ENCODE measurements around the gene EHBP1. TPM values are rescaled to one million over a fixed set of nuclear protein-coding genes. Genes with fewer than 3 reads are reported as not detected.

EHBP1 gene
- total and polyA plus RNA-seq, 4 experiments from 2014 or later = 9.2 to 31.9 (median 21.0) TPM

- ChIA-PET CTCF (ENCODE audit: partially characterized antibody) (interaction anchor here (0.7 kb wide), 1 partner anchor 132 kb away, joined by 3 read pairs; no protein-coding TSS in a partner anchor), POLR2A (ENCODE audit: partially characterized antibody) (no interaction called here)
- H3K4me1 ChIP-seq (ENCODE audit: insufficient read depth, low read length) = peaks cover 50% of the 10 kb centered on the region
- Mint-ChIP-seq H3K9me3 (peaks cover 0 to 18% (median 8%) of the 10 kb centered on the region in 8 donors), H3K4me3 (peak overlapping the region in 7 of 8 donors; percentile 26 to 84 (median 61)), H3K27me3 (peaks cover 54 to 65% of the 10 kb centered on the region in 2 donors), H3K36me3 (no peaks in the 10 kb centered on the region), H3K4me1 (peaks cover 33 to 65% (median 50%) of the 10 kb centered on the region in 4 donors), H3K27ac (peak overlapping the region in 1 of 7 donors; percentile 65)
- intact Hi-C loops (cut with micrococcal nuclease) = no loop called here
- H3K4me3 ChIP-seq (ENCODE audit: low read length in 2 of 2) = no peak overlapping the region
- DNase-seq = no peak
- peaks cover 40% of the 10 kb centered on the region for H3K27me3 ChIP-seq (ENCODE audit: insufficient read depth, low read length)
- H3K36me3 ChIP-seq (ENCODE audit: insufficient read depth, low read length) = no peaks in the 10 kb centered on the region
- no peaks in the 10 kb centered on the region for H3K9me3 ChIP-seq (ENCODE audit: control insufficient read depth in 1 of 2, low read length in 2 of 2)
- H3K27ac ChIP-seq (ENCODE audit: low read depth, low read length) = no peak overlapping the region
These were observed 352.0 kb downstream of the EHBP1 start for GRCh38 chr2:63057249-63058143.

DNA sequence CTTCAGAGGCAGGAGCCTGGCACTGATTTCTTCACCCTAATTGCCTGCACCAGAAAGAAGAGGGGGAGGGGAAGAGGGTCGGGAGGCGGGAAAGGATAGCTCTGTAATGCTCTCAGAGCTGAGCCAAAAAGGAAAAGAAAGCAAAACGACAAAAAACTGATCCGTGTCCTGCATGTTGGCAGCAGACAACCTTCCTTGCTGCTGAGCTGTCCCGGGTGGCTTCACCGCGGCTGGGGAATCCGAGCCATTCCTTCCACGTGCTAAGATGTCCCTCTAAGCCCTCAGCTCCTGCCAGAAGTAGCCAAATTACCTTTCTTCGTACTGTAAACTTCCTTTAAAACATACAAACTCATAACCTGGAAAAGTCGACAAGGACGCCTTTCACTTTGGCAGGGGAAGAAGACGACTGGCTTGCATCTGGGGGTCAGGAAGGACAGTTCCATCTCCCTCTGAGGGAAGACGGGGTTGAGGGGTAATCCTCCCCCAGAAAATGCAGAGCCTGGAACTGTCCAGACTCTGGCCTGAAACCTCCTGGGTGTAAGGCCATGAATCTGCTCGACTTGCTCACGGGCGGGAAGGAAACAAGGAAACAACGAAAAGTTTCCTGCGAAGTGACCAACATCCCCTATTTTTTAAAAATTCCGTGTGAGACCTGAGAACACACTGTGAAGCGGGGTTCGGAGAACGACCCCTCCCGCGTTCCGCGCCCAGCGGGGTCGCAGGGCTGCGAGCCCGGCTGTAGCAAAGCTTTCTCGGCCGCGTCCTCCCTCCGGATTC is 352.8 kb downstream of the EHBP1 start:
- H3K27me3 Mint-ChIP-seq = peaks cover 53 to 61% of the 10 kb centered on the region in 2 donors
- no peak overlapping the region for H3K27ac Mint-ChIP-seq
- Histone ChIP-seq H3K4me1 (ENCODE audit: insufficient read depth, low read length) (peaks cover 49% of the 10 kb centered on the region), H3K9me3 (ENCODE audit: control insufficient read depth in 1 of 2, low read length in 2 of 2) (no peaks in the 10 kb centered on the region), H3K27ac (ENCODE audit: low read depth, low read length) (no peak overlapping the region), H3K27me3 (ENCODE audit: insufficient read depth, low read length) (peaks cover 44% of the 10 kb centered on the region), H3K4me3 (ENCODE audit: low read length in 2 of 2) (no peak overlapping the region), H3K36me3 (ENCODE audit: insufficient read depth, low read length) (no peaks in the 10 kb centered on the region)
- peaks cover 0 to 18% (median 10%) of the 10 kb centered on the region in 8 donors for H3K9me3 Mint-ChIP-seq
- ChIA-PET POLR2A (ENCODE audit: partially characterized antibody) (no interaction called here), CTCF (ENCODE audit: partially characterized antibody) (interaction anchor here (0.7 kb wide), 1 partner anchor 131 kb away, joined by 3 read pairs; no protein-coding TSS in a partner anchor)
- peak in 1 of 5 donors; percentile 36 for DNase-seq
- peak overlapping the region; percentile 18 to 84 (median 67) for H3K4me3 Mint-ChIP-seq
- H3K4me1 Mint-ChIP-seq = peaks cover 33 to 58% (median 46%) of the 10 kb centered on the region in 4 donors
- no peaks in the 10 kb centered on the region for H3K36me3 Mint-ChIP-seq
- intact Hi-C loops (cut with micrococcal nuclease) = no loop called here

- Histone ChIP-seq H3K27me3 (ENCODE audit: insufficient read depth, low read length) (peaks cover 44% of the 10 kb centered on the region), H3K9me3 (ENCODE audit: control insufficient read depth in 1 of 2, low read length in 2 of 2) (no peaks in the 10 kb centered on the region), H3K4me1 (ENCODE audit: insufficient read depth, low read length) (peaks cover 40% of the 10 kb centered on the region), H3K4me3 (ENCODE audit: low read length in 2 of 2) (no peak overlapping the region), H3K36me3 (ENCODE audit: insufficient read depth, low read length) (no peaks in the 10 kb centered on the region), H3K27ac (ENCODE audit: low read depth, low read length) (no peak overlapping the region)
- ChIA-PET POLR2A (ENCODE audit: partially characterized antibody) (no interaction called here), CTCF (ENCODE audit: partially characterized antibody) (no interaction called here)
- intact Hi-C loops (cut with micrococcal nuclease) = no loop called here
- no peak for DNase-seq
- Mint-ChIP-seq H3K36me3 (no peaks in the 10 kb centered on the region), H3K9me3 (peaks cover 0 to 18% (median 13%) of the 10 kb centered on the region in 8 donors), H3K27ac (no peak overlapping the region), H3K4me3 (peak overlapping the region in 5 of 8 donors; percentile 12 to 84 (median 73)), H3K27me3 (peaks cover 56 to 63% of the 10 kb centered on the region in 2 donors), H3K4me1 (peaks cover 30 to 50% (median 40%) of the 10 kb centered on the region in 4 donors)
These were observed 353.6 kb downstream of the EHBP1 start for GRCh38 chr2:63058921-63059792.

GRCh38 chr2:63059793-63060471 is 354.4 kb downstream of the EHBP1 start:
- Mint-ChIP-seq H3K4me3 (peak overlapping the region in 7 of 8 donors; percentile 7 to 78 (median 59)), H3K27ac (peak overlapping the region in 1 of 7 donors; percentile 19), H3K36me3 (no peaks in the 10 kb centered on the region), H3K9me3 (peaks cover 0 to 18% (median 12%) of the 10 kb centered on the region in 8 donors), H3K4me1 (peaks cover 26 to 42% (median 34%) of the 10 kb centered on the region in 4 donors), H3K27me3 (peaks cover 54 to 60% of the 10 kb centered on the region in 2 donors)
- intact Hi-C loops (cut with micrococcal nuclease) = no loop called here
- no peak overlapping the region for H3K27ac ChIP-seq (ENCODE audit: low read depth, low read length)
- no peaks in the 10 kb centered on the region for H3K36me3 ChIP-seq (ENCODE audit: insufficient read depth, low read length)
- H3K27me3 ChIP-seq (ENCODE audit: insufficient read depth, low read length) = peaks cover 36% of the 10 kb centered on the region
- CTCF ChIA-PET (ENCODE audit: partially characterized antibody) = no interaction called here
- DNase-seq = no peak
- POLR2A ChIA-PET (ENCODE audit: partially characterized antibody) = no interaction called here
- H3K9me3 ChIP-seq (ENCODE audit: control insufficient read depth in 1 of 2, low read length in 2 of 2) = no peaks in the 10 kb centered on the region
- H3K4me1 ChIP-seq (ENCODE audit: insufficient read depth, low read length) = peaks cover 35% of the 10 kb centered on the region
- no peak overlapping the region for H3K4me3 ChIP-seq (ENCODE audit: low read length in 2 of 2)

GRCh38 chr2:63060472-63060991 is 355.0 kb downstream of the EHBP1 start:
- peaks cover 0 to 18% (median 12%) of the 10 kb centered on the region in 8 donors for H3K9me3 Mint-ChIP-seq
- H3K36me3 Mint-ChIP-seq = no peaks in the 10 kb centered on the region
- H3K4me1 Mint-ChIP-seq = peaks cover 25 to 38% (median 32%) of the 10 kb centered on the region in 4 donors
- Histone ChIP-seq H3K27me3 (ENCODE audit: insufficient read depth, low read length) (peaks cover 31% of the 10 kb centered on the region), H3K36me3 (ENCODE audit: insufficient read depth, low read length) (no peaks in the 10 kb centered on the region), H3K4me1 (ENCODE audit: insufficient read depth, low read length) (peaks cover 29% of the 10 kb centered on the region), H3K9me3 (ENCODE audit: control insufficient read depth in 1 of 2, low read length in 2 of 2) (no peaks in the 10 kb centered on the region), H3K4me3 (ENCODE audit: low read length in 2 of 2) (no peak overlapping the region), H3K27ac (ENCODE audit: low read depth, low read length) (no peak overlapping the region)
- peak overlapping the region in 4 of 8 donors; percentile 7 to 78 (median 60) for H3K4me3 Mint-ChIP-seq
- peaks cover 54 to 58% of the 10 kb centered on the region in 2 donors for H3K27me3 Mint-ChIP-seq
- no peak for DNase-seq
- ChIA-PET CTCF (ENCODE audit: partially characterized antibody) (no interaction called here), POLR2A (ENCODE audit: partially characterized antibody) (no interaction called here)
- H3K27ac Mint-ChIP-seq = no peak overlapping the region
- intact Hi-C loops (cut with micrococcal nuclease) = no loop called here

GRCh38 chr2:63064197-63064596 is 358.7 kb downstream of the EHBP1 start:
- H3K27me3 ChIP-seq (ENCODE audit: insufficient read depth, low read length) = peaks cover 13% of the 10 kb centered on the region
- no peak for DNase-seq
- no peak overlapping the region for H3K27ac ChIP-seq (ENCODE audit: low read depth, low read length)
- H3K27me3 Mint-ChIP-seq = peaks cover 37 to 44% of the 10 kb centered on the region in 2 donors
- intact Hi-C loops (cut with micrococcal nuclease) = no loop called here
- H3K36me3 ChIP-seq (ENCODE audit: insufficient read depth, low read length) = no peaks in the 10 kb centered on the region
- H3K36me3 Mint-ChIP-seq = no peaks in the 10 kb centered on the region
- no peak overlapping the region for H3K4me3 Mint-ChIP-seq
- no peak overlapping the region for H3K27ac Mint-ChIP-seq
- H3K4me3 ChIP-seq (ENCODE audit: low read length in 2 of 2) = no peak overlapping the region
- POLR2A ChIA-PET (ENCODE audit: partially characterized antibody) = no interaction called here
- H3K4me1 Mint-ChIP-seq = peaks cover 3 to 6% (median 5%) of the 10 kb centered on the region in 4 donors
- H3K9me3 Mint-ChIP-seq = peaks cover 0 to 15% (median 6%) of the 10 kb centered on the region in 8 donors
- no peaks in the 10 kb centered on the region for H3K9me3 ChIP-seq (ENCODE audit: control insufficient read depth in 1 of 2, low read length in 2 of 2)
- CTCF ChIA-PET (ENCODE audit: partially characterized antibody) = no interaction called here
- no peaks in the 10 kb centered on the region for H3K4me1 ChIP-seq (ENCODE audit: insufficient read depth, low read length)
